ENCODE measurements around the gene PKP1.

The PKP1 gene

DNA sequence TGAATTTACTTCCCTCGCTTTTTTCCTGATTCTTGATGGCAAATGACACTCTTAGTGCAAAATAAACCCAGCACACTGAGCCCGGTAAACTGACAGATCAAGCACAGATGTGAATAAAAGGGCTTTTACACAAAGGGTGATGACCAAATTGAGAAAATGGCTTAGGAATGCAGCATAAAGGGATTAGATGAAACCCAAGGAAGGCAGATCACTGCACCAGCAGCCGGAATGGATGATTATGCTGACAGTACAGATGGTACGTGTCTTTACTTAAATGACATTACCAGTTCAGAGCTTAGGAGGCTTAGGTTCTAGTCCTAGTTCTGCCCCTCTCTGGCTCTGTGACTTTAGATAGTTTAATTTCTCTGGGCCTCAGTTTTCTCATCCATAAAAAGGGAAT lies 12.0 kb downstream of the PKP1 start:
- in situ Hi-C loops (cut with MboI; ENCODE audit: low sequenced_read_pairs, unreplicated experiment): no loop called here
- no peak for DNase-seq (ENCODE audit: low spot score)
- no peak for TF ChIP-seq CTCF (IDR thresholded peaks at IDR 0.05; ENCODE audit: borderline replicate concordance, control extremely low read depth, extremely low read depth, insufficient read depth, missing control alignments)

DNA sequence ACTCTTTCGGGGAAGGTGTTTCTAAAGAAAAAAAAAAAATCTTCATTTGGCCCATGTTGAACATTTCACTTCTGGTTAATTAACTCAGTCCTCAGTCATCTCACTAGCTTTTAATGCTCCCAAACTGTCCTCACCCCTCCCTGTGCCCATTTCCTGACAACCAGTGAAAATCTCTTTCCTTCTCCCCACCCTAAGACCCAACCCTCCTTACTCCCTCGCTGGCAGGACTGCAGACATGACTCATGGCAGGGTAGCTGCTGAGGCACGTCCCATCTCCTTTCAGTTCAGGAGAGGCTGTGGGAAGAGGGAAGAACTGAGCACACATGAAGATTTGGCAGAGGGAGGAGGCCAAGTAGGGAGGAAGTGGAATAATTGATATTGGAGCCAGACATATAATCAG lies 12.6 kb downstream of the PKP1 start:
- in situ Hi-C loops (cut with MboI; ENCODE audit: low sequenced_read_pairs, unreplicated experiment): no loop called here
- TF ChIP-seq CTCF (IDR thresholded peaks at IDR 0.05; ENCODE audit: borderline replicate concordance, control extremely low read depth, extremely low read depth, insufficient read depth, missing control alignments): no peak
- DNase-seq (ENCODE audit: low spot score): no peak

DNA sequence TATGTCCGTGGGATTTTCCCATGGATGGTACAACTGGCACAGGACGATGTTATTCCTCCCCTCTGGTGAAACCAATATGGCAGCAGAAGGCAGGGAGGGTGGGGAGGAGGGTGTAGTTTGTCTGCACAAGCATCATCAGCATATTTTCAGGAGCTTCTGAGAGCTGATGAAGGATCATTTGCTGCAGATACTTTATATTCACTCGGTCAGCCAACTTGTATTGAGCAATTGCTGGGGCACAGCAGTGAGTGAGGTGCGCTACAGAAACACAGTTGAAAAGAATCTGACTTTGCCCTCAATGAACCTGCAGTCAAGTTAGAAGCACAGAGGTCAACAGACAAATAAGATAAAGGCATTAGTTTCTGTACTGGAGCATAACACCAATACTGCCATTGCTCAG lies 13.0 kb downstream of the PKP1 start:
- in situ Hi-C loops (cut with MboI; ENCODE audit: low sequenced_read_pairs, unreplicated experiment): no loop called here

GRCh38 chr1:201298396-201299381 lies 15.4 kb downstream of the PKP1 start:
- in situ Hi-C loops (cut with MboI; ENCODE audit: low sequenced_read_pairs, unreplicated experiment): no loop called here
- TF ChIP-seq CTCF (IDR thresholded peaks at IDR 0.05; ENCODE audit: borderline replicate concordance, control extremely low read depth, extremely low read depth, insufficient read depth, missing control alignments): no peak
- no peak for DNase-seq (ENCODE audit: low spot score)

More for the DNA sequence above, 13.0 kb downstream of the PKP1 start:
- DNase-seq (ENCODE audit: low spot score): no peak
- TF ChIP-seq CTCF (IDR thresholded peaks at IDR 0.05; ENCODE audit: borderline replicate concordance, control extremely low read depth, extremely low read depth, insufficient read depth, missing control alignments): no peak

- TF ChIP-seq CTCF (IDR thresholded peaks at IDR 0.05; ENCODE audit: borderline replicate concordance, control extremely low read depth, extremely low read depth, insufficient read depth, missing control alignments): no peak
- DNase-seq (ENCODE audit: low spot score): no peak
- in situ Hi-C loops (cut with MboI; ENCODE audit: low sequenced_read_pairs, unreplicated experiment): no loop called here
Measured at GRCh38 chr1:201299968-201300367, 16.7 kb downstream of the PKP1 start.

DNA sequence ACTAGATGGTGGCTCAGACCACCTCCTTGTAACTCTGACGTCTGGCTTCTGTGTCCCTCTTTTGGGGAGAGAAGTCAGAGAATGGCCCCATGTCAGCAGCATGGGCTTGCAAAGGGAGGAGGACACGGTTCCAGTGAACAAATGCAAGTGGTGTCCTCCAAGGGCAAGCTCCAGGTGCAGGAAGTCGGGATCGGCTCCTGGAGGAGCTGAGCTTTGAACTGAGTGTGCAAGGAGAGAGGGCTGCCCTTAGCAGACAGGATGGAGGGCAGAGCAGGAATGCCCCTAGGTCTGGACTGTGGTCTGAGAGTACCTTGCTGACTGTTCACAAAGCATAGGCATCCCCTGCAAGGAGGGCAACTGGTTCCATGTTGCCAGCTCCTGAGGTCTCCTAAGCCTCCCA lies 17.3 kb downstream of the PKP1 start:
- TF ChIP-seq CTCF (IDR thresholded peaks at IDR 0.05; ENCODE audit: borderline replicate concordance, control extremely low read depth, extremely low read depth, insufficient read depth, missing control alignments): no peak
- in situ Hi-C loops (cut with MboI; ENCODE audit: low sequenced_read_pairs, unreplicated experiment): no loop called here
- no peak for DNase-seq (ENCODE audit: low spot score)

Measured in GM13976 (cell line).